HL-60/S4 (cell line): ENCODE measurements around the gene PTGES3.

Experiments used
- in situ Hi-C: fragments of 300-500 bp; cut with MboI; formaldehyde crosslinking; loops from 2 replicates; pipeline ENCODE4 v1.14.3; 2022; ENCODE audit warnings: low sequenced_read_pairs

PTGES3 gene

DNA sequence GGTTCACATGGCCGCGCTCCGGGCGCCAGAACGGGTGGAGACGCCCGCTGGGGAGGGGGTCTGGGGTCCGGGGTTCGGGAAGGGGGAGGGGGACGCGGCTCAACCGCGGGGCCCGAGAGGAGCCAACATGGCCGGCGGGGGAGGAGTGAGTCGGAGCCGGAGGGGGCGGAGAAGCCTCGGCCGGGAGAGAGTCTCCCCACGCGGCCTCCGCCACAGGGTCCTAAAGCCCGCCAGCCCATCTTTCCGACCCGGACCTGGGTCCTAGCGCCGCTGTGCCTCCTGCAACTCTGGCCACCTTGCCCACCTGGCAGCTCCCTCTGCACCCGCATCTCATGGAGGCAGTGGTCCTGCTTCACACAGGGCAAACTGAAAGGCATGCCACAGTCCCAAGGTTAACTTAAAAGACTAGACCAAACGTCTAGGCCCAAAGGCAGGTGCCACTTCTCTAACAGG lies 57.9 kb downstream of the PTGES3 start, which contains the start of gene BAZ2A:
BAZ2A (minus strand) TSS at position 147 of the 453 bp plus-strand sequence. CDS start 12,796 bp downstream, outside the sequence.
- in situ Hi-C loops = no loop called here

DNA sequence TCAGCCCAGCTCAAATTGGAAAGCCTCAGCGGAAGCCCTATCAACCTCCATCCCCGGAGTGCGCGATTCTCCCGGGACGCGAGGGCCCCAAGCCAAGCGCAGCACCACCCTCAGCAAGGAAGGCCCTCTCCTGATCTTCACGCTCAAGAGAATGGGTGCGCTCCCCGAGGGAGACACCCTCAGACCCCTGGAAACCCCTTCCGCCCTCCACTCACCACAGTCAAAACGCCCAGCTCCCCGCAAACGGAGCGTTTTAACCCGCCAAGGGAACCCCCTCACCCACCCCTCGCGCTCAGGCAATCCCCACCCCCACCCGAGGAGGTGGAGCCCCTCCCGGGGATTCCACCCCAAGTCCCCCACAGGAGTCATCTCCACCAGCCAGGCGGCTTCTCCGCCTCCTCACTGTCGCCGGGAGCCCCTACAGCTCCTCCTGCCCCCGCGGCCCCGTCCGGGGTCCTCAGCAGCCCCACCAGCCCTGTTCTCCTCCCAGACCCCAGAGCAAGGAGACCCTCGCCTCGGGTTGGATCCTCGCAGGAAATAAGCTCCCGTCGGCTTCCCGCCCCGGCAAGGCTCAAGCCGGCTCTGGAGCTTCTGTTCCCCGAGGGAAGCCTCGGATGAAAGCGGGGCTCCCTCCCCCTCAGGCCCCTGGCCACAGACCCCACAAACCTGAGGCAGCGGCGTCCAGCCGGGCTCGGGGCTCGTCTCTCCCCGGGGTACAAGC lies 58.5 kb downstream of the PTGES3 start:
- in situ Hi-C loops = no loop called here

- in situ Hi-C loops = no loop called here
These were observed 59.2 kb downstream of the PTGES3 start for GRCh38 chr12:56628671-56629458.

DNA sequence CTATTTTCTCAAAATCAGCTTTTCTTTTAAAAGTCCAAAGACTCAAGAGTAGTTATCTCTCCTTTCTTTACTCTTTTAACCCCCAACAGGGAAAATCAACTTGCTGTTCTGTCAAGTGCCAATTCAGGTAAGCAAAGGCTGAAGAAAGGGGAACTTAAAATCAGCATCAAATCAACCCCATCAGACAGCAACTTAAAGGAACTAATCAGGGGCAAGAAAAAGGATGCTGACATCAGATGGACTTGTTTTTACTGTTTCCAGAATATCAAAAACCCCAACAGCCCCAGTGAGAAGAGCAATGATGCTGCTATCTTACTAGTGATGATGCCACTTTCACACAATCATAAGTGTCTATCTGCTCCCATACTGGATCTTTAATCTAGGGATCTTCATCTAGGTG lies 61.4 kb downstream of the PTGES3 start:
- in situ Hi-C loops = no loop called here

GRCh38 chr12:56622535-56622934 lies 65.5 kb downstream of the PTGES3 start:
- in situ Hi-C loops = no loop called here

DNA sequence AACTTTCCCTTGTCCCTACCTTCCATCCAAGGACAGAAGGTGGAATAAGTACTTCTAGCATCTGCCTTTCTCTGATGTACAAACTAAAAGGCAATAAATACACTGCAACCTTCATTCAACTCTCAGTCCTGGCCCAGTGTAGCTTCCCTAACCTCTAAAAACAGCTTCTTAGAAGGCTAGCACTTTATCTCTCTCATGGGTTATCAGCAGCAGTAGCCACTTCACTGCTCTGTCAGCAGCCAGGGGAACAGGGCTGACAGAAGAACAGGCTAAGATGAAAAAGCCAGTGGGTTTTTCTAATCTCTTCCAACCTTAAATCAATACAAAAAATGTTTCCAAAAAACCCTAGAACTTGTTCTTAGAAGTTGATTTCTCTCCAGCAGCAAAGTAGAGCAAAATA lies 71.2 kb downstream of the PTGES3 start:
- in situ Hi-C loops = no loop called here

DNA sequence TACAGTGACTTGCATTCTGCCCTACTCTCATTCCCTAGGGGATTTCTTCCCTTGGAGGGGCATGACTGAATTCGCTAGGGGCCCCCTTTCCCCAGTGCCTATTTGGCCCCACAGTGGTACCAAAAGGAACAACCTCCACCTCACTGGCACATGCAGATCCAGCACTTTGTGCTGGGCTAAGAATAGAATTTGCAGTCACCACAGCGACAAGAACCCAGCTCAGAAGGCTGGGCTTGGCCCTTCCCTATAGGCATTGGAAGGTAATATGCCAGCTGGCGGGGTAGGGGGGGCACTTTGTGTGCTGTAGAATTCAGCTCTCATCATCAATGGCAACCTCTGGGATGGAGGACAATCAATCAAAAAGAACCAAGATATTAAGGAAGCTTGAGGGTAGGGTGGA lies 71.8 kb downstream of the PTGES3 start:
- in situ Hi-C loops = no loop called here

DNA sequence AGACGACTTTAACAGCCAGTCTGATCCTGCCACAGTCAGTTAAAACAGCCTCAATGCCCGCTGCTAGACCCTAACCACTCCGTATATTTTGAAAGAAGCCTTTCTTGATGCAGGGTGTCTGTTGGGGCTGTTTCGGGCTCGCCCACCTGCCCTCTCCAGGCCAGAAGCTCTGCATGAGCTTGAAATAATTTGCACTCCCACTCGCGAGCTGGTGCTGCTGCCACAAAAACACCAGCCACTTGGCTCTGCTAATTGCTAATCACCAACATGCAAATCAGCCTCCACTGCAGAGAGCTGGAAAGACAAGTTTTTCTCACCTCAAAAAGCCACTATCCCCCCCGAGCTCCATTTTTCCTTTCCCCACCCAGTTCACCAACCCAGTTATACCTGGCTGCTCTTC lies 73.5 kb downstream of the PTGES3 start:
- in situ Hi-C loops = no loop called here
